HG02852 (cell line): Measurements from ENCODE around the gene ZNF407.
A peak's percentile ranks its signal among the peaks of the same experiment; 100 is the strongest.

Source experiments
- ATAC-seq: cut with Tn5 transposase; IDR thresholded peaks from one replicate; pipeline ENCODE4 v1.9.1; 2021; ENCODE audit warnings: mild to moderate bottlenecking, moderate library complexity; ENCODE audit not compliant: unreplicated experiment

Gene ZNF407

GRCh38 chr18:74995419-74995736, 397.7 kb downstream of the ZNF407 start:
- no peak for ATAC-seq

- ATAC-seq: no peak
Observed at GRCh38 chr18:74996055-74996454, 398.4 kb downstream of the ZNF407 start.

- no peak for ATAC-seq
Observed at GRCh38 chr18:74996996-74997395, 399.3 kb downstream of the ZNF407 start.

- no peak for ATAC-seq
Observed at GRCh38 chr18:75000920-75001319, 403.2 kb downstream of the ZNF407 start.

DNA sequence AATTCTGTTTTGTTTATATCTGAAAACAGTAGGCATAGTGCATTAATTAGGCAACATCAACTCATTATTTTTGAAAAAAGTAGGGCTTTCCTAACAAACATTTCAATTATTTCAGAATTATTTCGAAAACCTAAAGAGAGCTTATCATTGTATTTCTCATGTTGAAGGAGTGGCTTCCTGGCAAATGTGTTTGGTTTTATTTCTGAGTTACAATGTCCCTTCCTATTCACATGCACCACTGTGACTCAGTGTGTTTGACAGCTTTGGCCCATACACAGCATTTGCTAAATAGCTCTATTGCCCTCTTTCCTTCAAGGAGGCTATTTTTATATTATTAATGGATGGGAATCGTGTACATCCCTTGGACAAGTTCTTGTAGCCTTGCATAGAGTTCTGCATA, 405.4 kb downstream of the ZNF407 start:
- no peak for ATAC-seq

- no peak for ATAC-seq
Observed at GRCh38 chr18:75003764-75004690, 406.4 kb downstream of the ZNF407 start.

GRCh38 chr18:75005626-75006025, 408.0 kb downstream of the ZNF407 start:
- ATAC-seq: no peak

GRCh38 chr18:75008186-75008585, 410.5 kb downstream of the ZNF407 start:
- no peak for ATAC-seq

- no peak for ATAC-seq
Observed at GRCh38 chr18:75009296-75009695, 411.6 kb downstream of the ZNF407 start.

DNA sequence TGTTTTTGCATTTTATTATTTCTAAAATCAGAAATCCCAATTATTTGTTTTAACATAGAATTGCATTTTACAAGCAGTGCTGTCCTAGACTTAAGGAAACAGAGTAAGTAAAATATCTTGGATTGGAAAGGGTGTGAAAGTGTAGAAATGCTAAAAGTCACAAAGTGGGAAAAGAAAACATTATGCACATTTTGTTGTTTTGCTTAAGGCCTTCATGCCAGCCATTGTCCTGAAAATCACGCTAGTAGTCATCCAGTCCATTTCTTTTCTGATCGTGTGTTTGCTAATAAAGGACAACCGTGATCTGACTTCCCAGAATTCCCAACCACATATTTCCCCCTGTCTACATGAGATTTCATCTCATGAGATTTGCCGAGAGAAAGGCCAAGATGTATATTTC, 412.2 kb downstream of the ZNF407 start:
- ATAC-seq: no peak

DNA sequence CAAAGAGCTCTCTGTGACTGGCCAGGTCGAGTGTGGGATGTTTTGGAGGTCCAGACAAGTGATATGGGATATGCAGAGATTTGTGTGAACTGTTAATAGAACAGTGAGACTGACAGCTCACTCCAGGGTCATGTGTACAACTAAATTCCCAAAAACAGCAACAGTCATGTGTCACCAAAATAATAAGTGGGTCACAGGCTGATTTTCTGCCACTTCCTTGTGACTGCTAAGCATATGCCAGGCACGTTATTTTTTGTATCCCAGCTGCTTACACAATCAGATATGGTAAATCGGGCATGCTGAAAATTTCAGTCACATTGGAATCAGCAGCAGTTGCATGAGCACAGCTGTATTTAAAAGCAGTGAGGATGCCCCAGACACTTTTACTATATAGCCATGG, 412.6 kb downstream of the ZNF407 start:
- ATAC-seq: no peak

GRCh38 chr18:75010689-75011088, 413.0 kb downstream of the ZNF407 start:
- no peak for ATAC-seq

DNA sequence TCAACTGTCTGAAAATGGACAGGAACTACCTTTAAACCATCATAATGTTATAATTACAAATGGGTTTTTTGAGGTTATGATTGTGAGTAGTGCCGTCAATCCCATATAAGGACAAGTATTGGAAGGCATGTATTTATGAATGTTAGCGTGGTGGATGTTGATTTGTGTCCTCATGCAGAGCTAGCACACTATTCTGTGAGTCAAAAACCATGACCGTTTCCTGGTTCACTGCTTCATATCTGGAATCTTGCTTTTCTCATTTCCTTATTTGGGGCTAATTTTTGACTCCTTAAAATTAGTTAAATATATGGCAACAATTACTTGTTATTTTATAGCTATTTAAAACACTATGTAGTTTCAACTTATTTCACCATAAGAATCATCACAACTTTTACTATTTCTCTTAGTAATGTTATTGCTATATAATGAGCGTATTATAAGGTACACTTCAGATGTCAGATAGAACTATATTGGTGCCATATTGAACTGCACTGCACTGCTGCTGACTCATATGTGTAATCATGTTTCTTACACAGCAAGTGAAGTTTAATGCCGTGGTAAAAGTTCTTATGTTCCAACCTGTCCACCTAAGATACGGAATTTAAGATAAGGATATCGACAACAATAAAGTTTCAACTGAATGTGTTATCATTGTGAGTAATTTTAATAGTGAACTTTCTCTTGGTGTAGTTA, 418.5 kb downstream of the ZNF407 start:
- peak; percentile 90 for ATAC-seq

- ATAC-seq: peak; percentile 77
Observed at GRCh38 chr18:75023473-75023872, 425.8 kb downstream of the ZNF407 start.

- ATAC-seq: no peak
Observed at GRCh38 chr18:75024871-75025270, 427.2 kb downstream of the ZNF407 start.

- no peak for ATAC-seq
Observed at GRCh38 chr18:75025573-75025972, 427.9 kb downstream of the ZNF407 start.

GRCh38 chr18:75029481-75029880, 431.8 kb downstream of the ZNF407 start:
- ATAC-seq: no peak

GRCh38 chr18:75031717-75032317, 434.1 kb downstream of the ZNF407 start:
- no peak for ATAC-seq

DNA sequence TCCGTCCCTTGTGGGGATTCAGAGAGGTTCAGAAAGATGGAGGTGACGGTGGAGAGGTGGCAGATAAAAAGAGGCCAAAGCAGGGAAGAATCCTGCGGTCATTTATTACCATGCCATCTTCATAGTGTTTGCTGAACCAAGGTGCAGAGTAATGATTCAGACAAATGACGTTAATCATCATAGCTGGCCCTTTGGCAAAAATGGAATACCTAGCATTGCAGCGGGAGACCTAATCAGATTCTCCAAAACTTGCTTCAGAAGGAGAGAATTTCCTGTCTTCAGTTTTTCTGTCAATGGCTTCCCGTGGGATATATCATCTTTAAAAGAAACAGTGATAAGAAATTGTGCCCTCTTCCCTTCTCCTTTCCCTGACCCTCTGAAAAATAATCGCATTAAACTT, 435.8 kb downstream of the ZNF407 start:
- ATAC-seq: no peak

GRCh38 chr18:75034937-75035336, 437.3 kb downstream of the ZNF407 start:
- ATAC-seq: no peak

DNA sequence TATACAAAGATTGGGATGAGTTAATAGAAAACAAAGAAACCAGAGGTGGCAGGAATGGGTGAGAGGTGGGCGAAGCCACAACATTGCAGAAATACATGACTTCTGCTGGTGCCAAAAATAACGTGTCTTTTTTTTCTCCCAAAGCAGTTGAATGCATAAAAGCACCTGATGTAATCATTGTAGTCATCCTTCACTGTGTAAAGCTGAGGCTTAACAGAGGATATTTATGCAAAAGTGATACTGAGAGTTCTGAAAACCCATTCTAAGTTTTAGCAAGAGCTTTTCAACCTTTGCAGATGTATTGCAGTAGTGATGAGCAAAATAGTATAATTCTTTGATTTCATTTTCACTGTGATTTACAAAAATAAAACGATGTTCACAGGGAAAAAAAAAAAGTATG, 438.3 kb downstream of the ZNF407 start:
- ATAC-seq: peak; percentile 69
